Stimulated activated CD4-positive, alpha-beta T cell treated with anti-CD3 and anti-CD28 coated beads, Interleukin-12 subunit alpha, Interleukin-12 subunit beta, amount 100 ng/mL, for 48 hours (primary cell): ENCODE data around the gene IGF1.
"Not testable (repeated sequence)": the region's sequence is repeated elsewhere in the genome, so short reads cannot be mapped to it uniquely, and the experiment has no call there.

ENCODE experiments used
- DNase-seq, 3 donors: peaks; one replicate each; pipeline ENCODE4 v3.0.0-alpha.2; 2020; ENCODE audit warnings: low read depth in 2 of 3, low spot score in 1 of 3

Gene IGF1

DNA sequence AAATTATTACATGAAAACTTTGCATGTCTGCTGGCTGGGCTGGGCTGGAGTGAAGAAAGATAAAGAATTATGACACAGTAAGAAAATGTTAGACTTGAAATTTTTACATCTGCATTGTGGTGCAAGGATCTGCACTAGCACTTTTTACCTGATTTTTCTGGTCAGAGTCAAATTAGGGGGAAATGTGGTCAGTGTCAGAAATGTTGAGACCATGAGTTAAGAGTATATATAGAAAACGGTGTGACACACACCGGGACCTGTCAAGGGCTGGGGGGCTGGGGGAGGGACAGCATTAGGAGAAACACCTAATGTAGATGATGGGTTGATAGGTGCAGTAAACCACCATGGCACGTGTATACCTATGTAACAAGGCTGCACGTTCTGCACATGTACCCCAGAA lies 90.3 kb downstream of the IGF1 start:
- DNase-seq, result no peak

- DNase-seq, result no peak
Measured at GRCh38 chr12:102388469-102388868, 91.9 kb downstream of the IGF1 start.

DNA sequence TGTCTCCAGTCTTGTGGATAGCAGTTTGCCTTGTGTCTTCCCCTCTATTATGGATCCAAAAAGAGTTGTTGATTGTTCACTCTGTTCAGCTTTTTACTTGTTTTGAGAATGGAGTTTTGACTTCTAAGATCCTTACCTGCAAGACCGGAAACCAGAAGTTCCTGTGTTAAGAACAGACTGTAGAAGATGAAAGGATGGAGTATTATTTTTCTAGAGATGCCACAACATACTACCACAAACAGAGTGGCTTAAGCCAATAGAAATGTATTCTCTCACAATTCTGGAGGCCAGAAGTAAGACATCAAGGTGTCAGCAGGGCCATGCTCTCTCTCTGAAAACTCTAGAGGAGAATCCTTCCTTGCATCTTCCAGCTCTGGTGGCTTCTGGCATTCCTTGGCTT lies 95.0 kb downstream of the IGF1 start:
- no peak for DNase-seq

GRCh38 chr12:102379346-102380162 lies 100.8 kb downstream of the IGF1 start:
- DNase-seq, result no peak

DNA sequence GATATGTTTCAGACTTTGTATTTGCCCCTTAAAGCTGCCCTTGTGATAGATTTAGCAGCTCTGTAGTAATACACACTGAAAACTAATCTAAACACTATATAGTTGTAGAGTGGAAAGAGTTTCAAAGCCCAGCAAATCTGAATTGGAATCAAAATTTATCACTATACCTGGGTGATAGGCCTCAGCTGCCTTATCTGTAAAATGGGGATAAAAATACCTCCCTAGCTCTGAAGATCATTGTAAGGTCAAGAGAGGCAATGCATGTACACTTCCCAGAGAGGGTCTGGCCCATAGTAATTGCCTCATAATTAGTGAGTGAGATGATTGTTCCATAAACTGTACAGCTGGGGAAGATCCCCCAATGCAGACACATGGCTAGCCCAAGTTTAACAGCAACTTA lies 103.6 kb downstream of the IGF1 start:
- no peak for DNase-seq

- no peak for DNase-seq
Measured at GRCh38 chr12:102376181-102376747, 104.1 kb downstream of the IGF1 start.

DNA sequence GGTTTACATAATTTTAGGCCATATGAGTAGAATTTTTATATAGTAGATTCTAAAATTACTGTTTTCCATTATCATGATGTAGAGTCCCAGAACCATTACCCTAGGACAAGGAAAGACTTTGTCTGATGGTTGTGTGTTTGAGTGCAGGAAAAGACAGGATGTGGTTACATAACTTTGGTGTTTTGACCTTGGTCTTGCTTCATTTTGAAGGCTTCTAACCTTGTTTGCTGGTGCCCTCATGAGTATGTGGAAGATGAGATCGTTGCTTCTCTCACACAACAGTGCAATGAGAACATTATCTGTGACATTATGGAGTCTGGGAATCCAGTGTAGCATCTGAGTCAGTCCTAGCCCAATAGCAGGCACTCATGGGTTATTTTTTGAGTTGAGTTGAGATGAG lies 106.2 kb downstream of the IGF1 start:
- DNase-seq, result no peak

- no peak for DNase-seq
Measured at GRCh38 chr12:102372087-102372486, 108.3 kb downstream of the IGF1 start.

GRCh38 chr12:102371165-102371564 lies 109.2 kb downstream of the IGF1 start:
- DNase-seq, result peak in 1 of 3 donors; percentile 0

- DNase-seq, result no peak
Measured at GRCh38 chr12:102369876-102370275, 110.5 kb downstream of the IGF1 start.

- DNase-seq, result no peak
Measured at GRCh38 chr12:102365365-102365764, 115.0 kb downstream of the IGF1 start.

DNA sequence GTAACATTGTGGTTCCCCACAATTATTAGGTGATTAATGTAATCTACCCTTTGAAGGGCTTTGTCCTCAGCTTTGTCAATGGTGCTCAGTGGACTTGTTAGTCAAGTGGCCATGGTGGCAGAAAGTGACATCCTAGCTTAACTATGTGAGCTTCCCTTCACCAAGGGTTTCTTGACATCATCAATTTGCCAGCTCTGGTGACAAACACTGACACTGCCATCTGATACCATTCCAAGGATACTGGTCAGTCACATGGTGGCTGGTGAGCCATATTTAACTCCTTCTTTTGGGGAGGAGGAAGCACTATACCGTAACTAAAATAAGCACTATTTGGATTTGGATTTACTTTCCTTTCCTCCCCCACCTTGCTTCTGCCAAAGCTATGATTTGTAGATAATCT lies 115.7 kb downstream of the IGF1 start:
- no peak for DNase-seq

- DNase-seq, result no peak
Measured at GRCh38 chr12:102356690-102357089, 123.7 kb downstream of the IGF1 start.

- DNase-seq, result not testable (repeated sequence)
Measured at GRCh38 chr12:102354281-102354680, 126.1 kb downstream of the IGF1 start.

DNA sequence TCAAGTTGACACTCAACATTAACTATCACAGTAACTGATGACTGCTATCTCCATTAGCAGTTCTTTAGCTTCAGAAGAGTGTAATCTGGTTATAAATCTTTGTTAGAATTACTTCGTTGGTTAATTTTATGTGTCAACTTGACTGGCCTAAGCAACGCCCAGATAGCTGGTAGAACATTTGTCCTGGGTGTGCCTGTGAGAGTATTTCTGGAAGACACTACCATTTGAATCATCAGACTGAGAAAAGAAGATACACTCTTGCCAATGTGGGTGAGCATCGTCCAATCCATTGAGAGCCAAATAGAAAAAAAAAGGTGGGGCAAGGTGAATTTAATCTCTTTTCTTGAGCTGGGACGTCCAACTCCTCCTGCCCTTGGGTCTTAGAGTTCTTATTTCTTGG lies 129.0 kb downstream of the IGF1 start:
- no peak for DNase-seq

GRCh38 chr12:102350070-102350469 lies 130.3 kb downstream of the IGF1 start:
- DNase-seq, result no peak

DNA sequence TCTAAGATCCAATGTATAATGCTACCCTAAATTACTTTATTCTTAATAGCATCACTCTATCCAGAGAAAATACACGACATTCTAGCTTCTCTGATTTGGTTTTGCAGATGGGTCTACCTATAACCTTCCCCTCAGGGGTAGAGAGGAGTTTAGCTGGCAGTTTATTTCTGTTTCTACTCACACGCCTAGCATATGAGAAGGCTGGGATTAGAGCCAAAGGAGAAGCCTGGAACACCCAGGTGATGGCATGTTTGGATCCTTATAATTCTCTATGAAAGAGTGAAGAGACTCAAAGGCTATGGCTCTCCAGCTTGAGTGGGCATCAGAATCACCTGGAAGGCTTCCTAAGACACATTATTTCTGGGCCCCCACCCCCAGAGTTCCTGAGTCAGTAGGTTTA lies 131.3 kb downstream of the IGF1 start:
- DNase-seq, result no peak

GRCh38 chr12:102347811-102348210 lies 132.6 kb downstream of the IGF1 start:
- DNase-seq, result no peak
